PFSK-1 (cell line): ENCODE measurements around the gene STK39.

ENCODE experiments used
- POLR2AphosphoS5 ChIP-seq: IDR thresholded peaks from 2 replicates; pipeline ENCODE4 v1.6.1; 2012; ENCODE audit warnings: low read depth, mild to moderate bottlenecking, control low read depth, low read length, moderate library complexity
- SIN3A ChIP-seq: IDR thresholded peaks from 2 replicates; pipeline ENCODE4 v1.6.1; 2012; ENCODE audit warnings: mild to moderate bottlenecking, low read length, moderate library complexity, borderline replicate concordance; ENCODE audit not compliant: insufficient read depth
- TAF1 ChIP-seq: IDR thresholded peaks from 2 replicates; pipeline ENCODE4 v1.6.1; 2012; ENCODE audit warnings: low read length, control low read depth, borderline replicate concordance; ENCODE audit not compliant: insufficient read depth
- TF ChIP-seq, protein P1 (sequence below), 2 experiments: IDR thresholded peaks; 2 replicates each; pipeline versions ENCODE4 v1.6.1 to v1.8.0; 2011 to 2012; ENCODE audit warnings: low read depth in 2 of 2, low read length in 2 of 2, control low read depth in 1 of 2, inconsistent platforms in 1 of 2, mild to moderate bottlenecking in 1 of 2, moderate library complexity in 1 of 2; ENCODE audit not compliant: insufficient read depth in 1 of 2

DNA sequence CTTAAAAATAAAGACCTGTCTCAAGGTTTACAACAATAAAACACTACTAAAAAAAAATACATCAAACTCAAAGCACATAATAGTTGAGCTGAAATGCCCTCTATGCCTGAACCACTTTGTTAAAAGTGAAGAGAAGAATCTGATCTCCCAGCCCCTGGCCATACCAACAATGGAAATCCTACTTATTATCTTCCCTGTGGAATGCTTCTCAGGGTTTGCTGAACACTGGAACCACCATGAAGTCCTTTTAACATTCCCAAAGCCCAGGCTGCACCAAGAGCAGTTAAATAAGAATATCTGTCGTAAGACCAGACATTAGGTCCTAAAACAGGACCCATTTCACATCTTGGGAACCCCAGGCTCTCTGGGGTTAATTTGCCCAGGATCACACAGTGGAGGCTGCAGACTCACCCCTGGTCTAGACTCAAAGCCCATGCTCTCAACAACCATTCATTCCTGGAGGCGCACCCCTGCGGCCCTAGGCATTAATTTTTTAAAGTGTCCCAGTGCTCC is 285.8 kb downstream of the STK39 start:
- TF ChIP-seq, protein P1, sequence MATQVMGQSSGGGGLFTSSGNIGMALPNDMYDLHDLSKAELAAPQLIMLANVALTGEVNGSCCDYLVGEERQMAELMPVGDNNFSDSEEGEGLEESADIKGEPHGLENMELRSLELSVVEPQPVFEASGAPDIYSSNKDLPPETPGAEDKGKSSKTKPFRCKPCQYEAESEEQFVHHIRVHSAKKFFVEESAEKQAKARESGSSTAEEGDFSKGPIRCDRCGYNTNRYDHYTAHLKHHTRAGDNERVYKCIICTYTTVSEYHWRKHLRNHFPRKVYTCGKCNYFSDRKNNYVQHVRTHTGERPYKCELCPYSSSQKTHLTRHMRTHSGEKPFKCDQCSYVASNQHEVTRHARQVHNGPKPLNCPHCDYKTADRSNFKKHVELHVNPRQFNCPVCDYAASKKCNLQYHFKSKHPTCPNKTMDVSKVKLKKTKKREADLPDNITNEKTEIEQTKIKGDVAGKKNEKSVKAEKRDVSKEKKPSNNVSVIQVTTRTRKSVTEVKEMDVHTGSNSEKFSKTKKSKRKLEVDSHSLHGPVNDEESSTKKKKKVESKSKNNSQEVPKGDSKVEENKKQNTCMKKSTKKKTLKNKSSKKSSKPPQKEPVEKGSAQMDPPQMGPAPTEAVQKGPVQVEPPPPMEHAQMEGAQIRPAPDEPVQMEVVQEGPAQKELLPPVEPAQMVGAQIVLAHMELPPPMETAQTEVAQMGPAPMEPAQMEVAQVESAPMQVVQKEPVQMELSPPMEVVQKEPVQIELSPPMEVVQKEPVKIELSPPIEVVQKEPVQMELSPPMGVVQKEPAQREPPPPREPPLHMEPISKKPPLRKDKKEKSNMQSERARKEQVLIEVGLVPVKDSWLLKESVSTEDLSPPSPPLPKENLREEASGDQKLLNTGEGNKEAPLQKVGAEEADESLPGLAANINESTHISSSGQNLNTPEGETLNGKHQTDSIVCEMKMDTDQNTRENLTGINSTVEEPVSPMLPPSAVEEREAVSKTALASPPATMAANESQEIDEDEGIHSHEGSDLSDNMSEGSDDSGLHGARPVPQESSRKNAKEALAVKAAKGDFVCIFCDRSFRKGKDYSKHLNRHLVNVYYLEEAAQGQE (IDR thresholded peaks at IDR 0.05; ENCODE audit: insufficient read depth in 1 of 2, low read depth in 2 of 2, low read length in 2 of 2) = no peak
- TF ChIP-seq POLR2AphosphoS5 = no peak
- no peak for TF ChIP-seq SIN3A
- TF ChIP-seq TAF1 = no peak
